HEK293 (cell line): ENCODE measurements around the gene ABLIM2.

Experiments used
- CTCF ChIA-PET: fragments of 350-600 bp; formaldehyde crosslinking; extraction: SDS; loops from one replicate; lab custom pipeline; 2021; ENCODE audit warnings: antibody characterized with exemption; lab: Yijun Ruan, JAX
- POLR2A ChIA-PET: fragments of 300-600 bp; formaldehyde crosslinking; extraction: SDS; loops from one replicate; lab custom pipeline; 2020; ENCODE audit warnings: antibody characterized with exemption, inconsistent platforms; lab: Yijun Ruan, JAX
- H3K27ac ChIP-seq: fragments of 200-500 bp; sonication (Bioruptor generic); 2 replicates; pipeline ENCODE4 v1.5.1; 2014; ENCODE audit warnings: low read depth, low read length, control low read depth, inconsistent platforms; ENCODE audit errors: extremely low read depth
- H3K36me3 ChIP-seq, 2 experiments: fragments of 200-500 bp in 1 of 2; sonication (Bioruptor generic) in 1 of 2; 1 replicate in 1 of 2; 2 replicates in 1 of 2; pipeline ENCODE4 v1.5.1; 2014 to 2017; ENCODE audit warnings: inconsistent platforms in 2 of 2, low read length in 2 of 2; ENCODE audit not compliant: control insufficient read depth in 2 of 2, insufficient read depth in 1 of 2
- H3K4me1 ChIP-seq: fragments of 200-500 bp; sonication (Bioruptor generic); 2 replicates; pipeline ENCODE4 v1.5.1; 2014; ENCODE audit warnings: mild to moderate bottlenecking, low read length, inconsistent platforms; ENCODE audit not compliant: control insufficient read depth, insufficient read depth
- H3K4me3 ChIP-seq: 2 replicates; pipeline ENCODE4 v1.5.1; 2011; ENCODE audit warnings: low read depth, mild to moderate bottlenecking, control low read depth, low read length, moderate library complexity
- H3K9me3 ChIP-seq: fragments of 200-500 bp; sonication (Bioruptor generic); 2 replicates; pipeline ENCODE4 v1.5.1; 2014; ENCODE audit warnings: low read depth, low read length, inconsistent platforms; ENCODE audit not compliant: control insufficient read depth, insufficient read depth
- AEBP2 ChIP-seq: fragments of 450-650 bp; formaldehyde crosslinking; IDR thresholded peaks from 2 replicates; pipeline ENCODE4 v1.5.1; 2016; ENCODE audit warnings: missing biosample characterization, missing genetic modification characterization, borderline replicate concordance
- BCL11B ChIP-seq: fragments of 450-650 bp; formaldehyde crosslinking; IDR thresholded peaks from 2 replicates; pipeline ENCODE4 v1.5.1; 2016; ENCODE audit warnings: low read depth, missing biosample characterization, missing genetic modification characterization
- FEZF1 ChIP-seq: fragments of 450-650 bp; formaldehyde crosslinking; IDR thresholded peaks from 2 replicates; pipeline ENCODE4 v1.5.1; 2016; ENCODE audit warnings: missing biosample characterization, missing genetic modification characterization
- GLIS2 ChIP-seq: fragments of 450-650 bp; formaldehyde crosslinking; IDR thresholded peaks from 2 replicates; pipeline ENCODE4 v1.5.1; 2016; ENCODE audit warnings: missing biosample characterization, missing genetic modification characterization
- KLF9 ChIP-seq: fragments of 450-650 bp; formaldehyde crosslinking; IDR thresholded peaks from 2 replicates; pipeline ENCODE4 v1.5.1; 2016; ENCODE audit warnings: missing biosample characterization, missing genetic modification characterization, low read depth
- OSR2 ChIP-seq: fragments of 450-650 bp; formaldehyde crosslinking; IDR thresholded peaks from 2 replicates; pipeline ENCODE4 v1.5.1; 2016; ENCODE audit warnings: missing biosample characterization, missing genetic modification characterization
- RBAK ChIP-seq: fragments of 450-650 bp; formaldehyde crosslinking; IDR thresholded peaks from 2 replicates; pipeline ENCODE4 v1.5.1; 2016; ENCODE audit warnings: missing biosample characterization, missing genetic modification characterization
- REST ChIP-seq: fragments of 450-650 bp; formaldehyde crosslinking; IDR thresholded peaks from 2 replicates; pipeline ENCODE4 v1.5.1; 2016; ENCODE audit warnings: missing biosample characterization, missing genetic modification characterization
- SP3 ChIP-seq: fragments of 450-650 bp; formaldehyde crosslinking; IDR thresholded peaks from 2 replicates; pipeline ENCODE4 v1.5.1; 2016; ENCODE audit warnings: missing biosample characterization, missing genetic modification characterization
- TRIM28 ChIP-seq: IDR thresholded peaks from 2 replicates; pipeline ENCODE4 v1.6.1; 2011; ENCODE audit warnings: low read length, control low read depth, borderline replicate concordance
- ZBTB20 ChIP-seq: fragments of 450-650 bp; formaldehyde crosslinking; IDR thresholded peaks from 2 replicates; pipeline ENCODE4 v1.5.1; 2016; ENCODE audit warnings: missing biosample characterization, missing genetic modification characterization
- ZIC2 ChIP-seq: fragments of 450-650 bp; formaldehyde crosslinking; IDR thresholded peaks from 2 replicates; pipeline ENCODE4 v1.5.1; 2016; ENCODE audit warnings: missing biosample characterization, missing genetic modification characterization
- ZNF132 ChIP-seq: fragments of 450-650 bp; formaldehyde crosslinking; IDR thresholded peaks from 2 replicates; pipeline ENCODE4 v1.5.1; 2017; ENCODE audit warnings: missing biosample characterization, missing genetic modification characterization, borderline replicate concordance
- ZNF23 ChIP-seq: fragments of 450-650 bp; formaldehyde crosslinking; IDR thresholded peaks from 2 replicates; pipeline ENCODE4 v1.5.1; 2016; ENCODE audit warnings: missing biosample characterization, missing genetic modification characterization, borderline replicate concordance
- ZNF341 ChIP-seq: fragments of 450-650 bp; formaldehyde crosslinking; IDR thresholded peaks from 2 replicates; pipeline ENCODE4; 2016; ENCODE audit warnings: low read depth, missing biosample characterization, missing genetic modification characterization
- ZNF404 ChIP-seq: fragments of 450-650 bp; formaldehyde crosslinking; IDR thresholded peaks from 2 replicates; pipeline ENCODE4 v1.5.1; 2017; ENCODE audit warnings: missing biosample characterization, missing genetic modification characterization
- ZNF426 ChIP-seq: fragments of 450-650 bp; formaldehyde crosslinking; IDR thresholded peaks from 2 replicates; pipeline ENCODE4 v1.5.1; 2017; ENCODE audit warnings: missing biosample characterization, missing genetic modification characterization, mild to moderate bottlenecking, inconsistent platforms, moderate library complexity
- ZNF48 ChIP-seq: fragments of 450-650 bp; formaldehyde crosslinking; IDR thresholded peaks from 2 replicates; pipeline ENCODE4 v1.5.1; 2016; ENCODE audit warnings: missing biosample characterization, missing genetic modification characterization
- ZNF514 ChIP-seq: fragments of 450-650 bp; formaldehyde crosslinking; IDR thresholded peaks from 2 replicates; pipeline ENCODE4 v1.5.1; 2016; ENCODE audit warnings: missing biosample characterization, missing genetic modification characterization
- ZNF558 ChIP-seq: fragments of 450-650 bp; formaldehyde crosslinking; IDR thresholded peaks from 2 replicates; pipeline ENCODE4 v1.5.1; 2016; ENCODE audit warnings: missing biosample characterization, missing genetic modification characterization
- ZNF621 ChIP-seq: fragments of 450-650 bp; formaldehyde crosslinking; IDR thresholded peaks from 2 replicates; pipeline ENCODE4 v1.5.1; 2017; ENCODE audit warnings: missing biosample characterization, missing genetic modification characterization
- ZNF626 ChIP-seq: fragments of 450-650 bp; sonication (Bioruptor Pico); formaldehyde crosslinking; IDR thresholded peaks from 2 replicates; pipeline ENCODE4 v1.5.1; 2018; ENCODE audit warnings: missing biosample characterization, missing genetic modification characterization, inconsistent platforms
- ZSCAN23 ChIP-seq: fragments of 450-650 bp; formaldehyde crosslinking; IDR thresholded peaks from 2 replicates; pipeline ENCODE4 v1.5.1; 2016; ENCODE audit warnings: missing biosample characterization, missing genetic modification characterization
- TF ChIP-seq, protein P1 (sequence below): fragments of 450-650 bp; formaldehyde crosslinking; IDR thresholded peaks from 2 replicates; pipeline ENCODE4 v1.5.1; 2016; ENCODE audit warnings: missing biosample characterization, missing genetic modification characterization, low read depth

Gene ABLIM2

GRCh38 chr4:8152865-8153257, 5.8 kb downstream of the ABLIM2 start (continued):
- TF ChIP-seq REST (tag by site-specific recombination) (no peak), ZNF23 (tag by site-specific recombination) (no peak), ZNF514 (tag by site-specific recombination) (no peak), ZNF626 (tag by site-specific recombination) (no peak), RBAK (tag by site-specific recombination) (no peak), ZNF132 (tag by site-specific recombination) (no peak), ZNF48 (no peak), ZNF558 (tag by site-specific recombination) (no peak), OSR2 (tag by site-specific recombination) (no peak), ZNF621 (tag by site-specific recombination) (no peak), FEZF1 (tag by site-specific recombination) (no peak), ZNF426 (no peak), AEBP2 (tag by site-specific recombination) (no peak), GLIS2 (tag by site-specific recombination) (no peak), ZNF341 (no peak), KLF9 (tag by site-specific recombination) (no peak)

DNA sequence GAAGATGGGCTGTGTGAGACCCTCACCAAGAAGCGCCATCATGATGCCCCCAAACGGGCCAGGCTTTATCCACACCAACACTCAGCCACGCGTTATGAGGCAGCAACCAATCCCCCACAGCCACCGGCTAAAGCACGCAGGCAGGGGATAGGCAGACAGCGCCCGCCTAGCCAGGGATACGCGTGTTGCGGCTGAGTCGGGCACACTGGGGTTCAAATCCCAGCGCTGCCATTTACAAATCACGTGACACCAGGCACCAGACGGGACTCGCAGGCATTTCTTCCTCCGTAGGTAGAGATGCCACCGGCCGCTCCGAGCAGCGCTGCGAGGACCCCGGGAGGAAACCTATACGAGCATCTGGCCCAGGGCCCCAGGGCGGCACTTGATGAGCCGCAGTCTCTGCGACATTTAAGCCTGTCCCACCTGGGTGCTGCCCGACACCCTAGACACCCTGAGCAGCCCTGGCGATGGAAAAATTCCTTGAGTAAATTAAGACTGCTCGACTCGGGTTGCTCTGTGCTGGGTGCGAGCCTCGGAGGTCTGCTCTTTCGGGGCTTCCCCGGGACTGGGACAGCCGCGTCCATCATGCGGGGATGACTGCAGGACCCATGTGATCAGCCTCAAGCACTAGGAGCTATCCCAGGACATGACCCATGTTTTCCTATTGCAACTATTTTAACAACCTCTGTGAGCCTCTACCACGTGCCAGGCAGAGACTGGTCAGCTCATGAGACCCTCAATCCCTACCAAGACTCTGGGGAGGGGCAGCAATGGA, 6.3 kb downstream of the ABLIM2 start:
- CTCF ChIA-PET, result interaction anchor here (0.5 to 0.6 kb wide), 2 partner anchors 69 to 391 kb away, joined by 3 read pairs; no protein-coding TSS in a partner anchor
- H3K4me3 ChIP-seq, result no peak overlapping the region
- POLR2A ChIA-PET, result no interaction called here
- no peak overlapping the region for H3K27ac ChIP-seq
- no peaks in the 10 kb centered on the region for H3K4me1 ChIP-seq
- TF ChIP-seq ZBTB20 (tag by site-specific recombination), result no peak
- TF ChIP-seq BCL11B (tag by site-specific recombination), result no peak
- no peak for TF ChIP-seq ZSCAN23
- no peak for TF ChIP-seq ZNF23 (tag by site-specific recombination)
- no peak for TF ChIP-seq ZIC2 (tag by site-specific recombination)
- TF ChIP-seq ZNF558 (tag by site-specific recombination), result no peak
- TF ChIP-seq, protein P1, sequence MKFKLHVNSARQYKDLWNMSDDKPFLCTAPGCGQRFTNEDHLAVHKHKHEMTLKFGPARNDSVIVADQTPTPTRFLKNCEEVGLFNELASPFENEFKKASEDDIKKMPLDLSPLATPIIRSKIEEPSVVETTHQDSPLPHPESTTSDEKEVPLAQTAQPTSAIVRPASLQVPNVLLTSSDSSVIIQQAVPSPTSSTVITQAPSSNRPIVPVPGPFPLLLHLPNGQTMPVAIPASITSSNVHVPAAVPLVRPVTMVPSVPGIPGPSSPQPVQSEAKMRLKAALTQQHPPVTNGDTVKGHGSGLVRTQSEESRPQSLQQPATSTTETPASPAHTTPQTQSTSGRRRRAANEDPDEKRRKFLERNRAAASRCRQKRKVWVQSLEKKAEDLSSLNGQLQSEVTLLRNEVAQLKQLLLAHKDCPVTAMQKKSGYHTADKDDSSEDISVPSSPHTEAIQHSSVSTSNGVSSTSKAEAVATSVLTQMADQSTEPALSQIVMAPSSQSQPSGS (tag by site-specific recombination), result no peak
- TF ChIP-seq TRIM28, result no peak
- TF ChIP-seq SP3 (tag by site-specific recombination), result no peak
- no peak for TF ChIP-seq ZNF404 (tag by site-specific recombination)
- H3K9me3 ChIP-seq, result no peaks in the 10 kb centered on the region
- H3K36me3 ChIP-seq, result no peaks in the 10 kb centered on the region
